ENCODE data around the gene MYH14.

DNA sequence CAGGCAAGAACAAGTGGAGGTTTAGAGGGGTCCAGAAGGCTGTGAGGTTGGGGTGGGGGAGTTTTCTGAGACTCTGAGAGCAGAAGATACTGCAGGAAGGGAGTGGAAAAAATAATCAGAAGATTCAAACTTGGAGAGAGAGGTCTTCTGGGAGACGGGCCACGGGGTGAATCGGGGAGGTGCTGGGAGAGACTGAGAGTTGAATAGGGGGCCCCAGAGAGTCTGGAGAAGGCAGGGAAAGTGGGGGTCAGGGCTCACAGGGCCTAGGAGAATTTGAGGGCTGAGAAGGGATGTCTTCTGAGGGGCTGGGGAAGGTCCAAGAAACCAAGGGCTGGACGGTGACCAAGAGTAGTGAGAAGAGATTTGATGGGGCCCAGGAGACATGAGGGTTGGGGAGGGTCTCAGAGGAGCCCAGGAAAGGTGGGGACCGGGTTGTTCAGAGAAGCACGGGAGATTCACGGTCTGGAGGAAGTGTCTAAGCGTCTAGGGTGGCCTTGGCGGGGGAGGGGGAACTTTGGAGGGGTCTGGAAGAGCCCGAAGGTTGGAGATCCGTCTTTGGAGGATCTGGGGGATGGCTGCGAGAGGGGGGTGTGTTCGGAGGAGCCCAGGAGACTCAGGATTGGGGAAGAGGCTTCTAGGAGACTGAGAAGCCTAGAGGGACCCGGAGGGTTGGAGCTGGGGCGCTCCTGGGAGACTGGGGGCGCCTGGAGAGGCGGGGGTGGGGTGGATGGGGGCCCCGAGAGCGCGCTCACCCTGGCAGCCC, 124.2 kb downstream of the MYH14 start:
- TF ChIP-seq CTCF (IDR thresholded peaks at IDR 0.05) (no peak), POLR2A (IDR thresholded peaks at IDR 0.05) (no peak)
